ENCODE measurements around the gene TNF.
"Not testable (repeated sequence)": the region's sequence is repeated elsewhere in the genome, so short reads cannot be mapped to it uniquely, and the experiment has no call there.

The TNF gene

GRCh38 chr6:31587791-31588777, 12.7 kb downstream of the TNF start:
- Histone ChIP-seq H3K4me2 (ENCODE audit: low read depth, low read length, poor library complexity, severe bottlenecking) (no peak overlapping the region), H3K27ac (ENCODE audit: low read depth, low read length) (no peak overlapping the region), H2AFZ (ENCODE audit: low read depth, low read length, severe bottlenecking) (no peak overlapping the region), H3K9ac (ENCODE audit: low read length) (no peak overlapping the region), H4K20me1 (ENCODE audit: low read depth, low read length) (no peaks in the 10 kb centered on the region), H3K9me3 (ENCODE audit: insufficient read depth, low read length) (no peaks in the 10 kb centered on the region), H3K4me3 (ENCODE audit: insufficient read depth, low read length, poor library complexity, severe bottlenecking) (no peak overlapping the region), H3K36me3 (ENCODE audit: low read length) (no peaks in the 10 kb centered on the region), H3F3A (ENCODE audit: insufficient read depth) (peaks cover 32% of the 10 kb centered on the region), H3K79me2 (ENCODE audit: insufficient read depth, low read length) (no peaks in the 10 kb centered on the region), H3K27me3 (ENCODE audit: low read length) (no peaks in the 10 kb centered on the region), H3K9me2 (replicated peaks; ENCODE audit: insufficient read depth, low read length) (no peaks in the 10 kb centered on the region)
- TF ChIP-seq CTCF (IDR thresholded peaks at IDR 0.05; ENCODE audit: insufficient read depth, low read length, poor library complexity, severe bottlenecking), result no peak
- TF ChIP-seq EZH2phosphoT487 (conservative IDR thresholded peaks at IDR 0.05; ENCODE audit: low read length), result no peak

GRCh38 chr6:31588871-31589650, 13.7 kb downstream of the TNF start:
- Histone ChIP-seq H3K9ac (ENCODE audit: low read length) (no peak overlapping the region), H3F3A (ENCODE audit: insufficient read depth) (peaks cover 26% of the 10 kb centered on the region), H3K4me2 (ENCODE audit: low read depth, low read length, poor library complexity, severe bottlenecking) (no peak overlapping the region), H3K4me3 (ENCODE audit: insufficient read depth, low read length, poor library complexity, severe bottlenecking) (no peak overlapping the region), H2AFZ (ENCODE audit: low read depth, low read length, severe bottlenecking) (no peak overlapping the region), H4K20me1 (ENCODE audit: low read depth, low read length) (no peaks in the 10 kb centered on the region), H3K27me3 (ENCODE audit: low read length) (no peaks in the 10 kb centered on the region), H3K36me3 (ENCODE audit: low read length) (no peaks in the 10 kb centered on the region), H3K27ac (ENCODE audit: low read depth, low read length) (no peak overlapping the region), H3K9me2 (replicated peaks; ENCODE audit: insufficient read depth, low read length) (no peaks in the 10 kb centered on the region), H3K9me3 (ENCODE audit: insufficient read depth, low read length) (no peaks in the 10 kb centered on the region), H3K79me2 (ENCODE audit: insufficient read depth, low read length) (no peaks in the 10 kb centered on the region)
- TF ChIP-seq EZH2phosphoT487 (conservative IDR thresholded peaks at IDR 0.05; ENCODE audit: low read length) (no peak), CTCF (IDR thresholded peaks at IDR 0.05; ENCODE audit: insufficient read depth, low read length, poor library complexity, severe bottlenecking) (no peak)

GRCh38 chr6:31590691-31591090, 15.3 kb downstream of the TNF start:
- H3K4me3 ChIP-seq (ENCODE audit: insufficient read depth, low read length, poor library complexity, severe bottlenecking); H2AFZ ChIP-seq (ENCODE audit: low read depth, low read length, severe bottlenecking); H3K36me3 ChIP-seq (ENCODE audit: low read length); H4K20me1 ChIP-seq (ENCODE audit: low read depth, low read length); H3K9me2 ChIP-seq (replicated peaks; ENCODE audit: insufficient read depth, low read length); H3K9ac ChIP-seq (ENCODE audit: low read length); H3K4me2 ChIP-seq (ENCODE audit: low read depth, low read length, poor library complexity, severe bottlenecking); H3K27me3 ChIP-seq (ENCODE audit: low read length); H3K27ac ChIP-seq (ENCODE audit: low read depth, low read length); H3K79me2 ChIP-seq (ENCODE audit: insufficient read depth, low read length); H3K9me3 ChIP-seq (ENCODE audit: insufficient read depth, low read length): not testable (repeated sequence)
- H3F3A ChIP-seq (ENCODE audit: insufficient read depth), result peaks cover 14% of the 10 kb centered on the region
